IPS-11a (cell line): Measurements from ENCODE around the gene KCNK15.

Experiments used
- H3K4me3 ChIP-seq: one replicate; pipeline ENCODE4 v1.5.1; 2013; ENCODE audit warnings: low read depth, low read length, control low read depth

KCNK15 gene

GRCh38 chr20:44714701-44715498 is 30.8 kb upstream of the KCNK15 start, which contains the start of gene CCN5:
CCN5 (plus strand) TSS chr20:44715369; CDS start chr20:44715391, 22 bp downstream.
- no peak within 1 kb of the TSS for H3K4me3 ChIP-seq

- no peak overlapping the region for H3K4me3 ChIP-seq
Observed at GRCh38 chr20:44715499-44716308, 30.0 kb upstream of the KCNK15 start.

- no peak overlapping the region for H3K4me3 ChIP-seq
Observed at GRCh38 chr20:44716309-44717106, 29.2 kb upstream of the KCNK15 start.

- H3K4me3 ChIP-seq, result no peak overlapping the region
Observed at GRCh38 chr20:44717986-44718385, 27.7 kb upstream of the KCNK15 start.

GRCh38 chr20:44719841-44720240 is 25.8 kb upstream of the KCNK15 start:
- no peak overlapping the region for H3K4me3 ChIP-seq

- no peak overlapping the region for H3K4me3 ChIP-seq
Observed at GRCh38 chr20:44720621-44720996, 25.1 kb upstream of the KCNK15 start.

GRCh38 chr20:44720997-44721784 is 24.5 kb upstream of the KCNK15 start:
- H3K4me3 ChIP-seq, result no peak overlapping the region

- H3K4me3 ChIP-seq, result no peak overlapping the region
Observed at GRCh38 chr20:44721785-44722054, 23.9 kb upstream of the KCNK15 start.

- H3K4me3 ChIP-seq, result no peak overlapping the region
Observed at GRCh38 chr20:44722990-44723389, 22.7 kb upstream of the KCNK15 start.

- no peak overlapping the region for H3K4me3 ChIP-seq
Observed at GRCh38 chr20:44723391-44723790, 22.3 kb upstream of the KCNK15 start.

- H3K4me3 ChIP-seq, result no peak overlapping the region
Observed at GRCh38 chr20:44723798-44724362, 21.8 kb upstream of the KCNK15 start.

GRCh38 chr20:44724423-44725091 is 21.1 kb upstream of the KCNK15 start:
- H3K4me3 ChIP-seq, result no peak overlapping the region

GRCh38 chr20:44725837-44726236 is 19.8 kb upstream of the KCNK15 start:
- H3K4me3 ChIP-seq, result no peak overlapping the region

- H3K4me3 ChIP-seq, result no peak overlapping the region
Observed at GRCh38 chr20:44727039-44727438, 18.6 kb upstream of the KCNK15 start.

GRCh38 chr20:44727651-44728050 is 18.0 kb upstream of the KCNK15 start:
- no peak overlapping the region for H3K4me3 ChIP-seq

GRCh38 chr20:44728801-44729443 is 16.7 kb upstream of the KCNK15 start:
- H3K4me3 ChIP-seq, result no peak overlapping the region

GRCh38 chr20:44730441-44730840 is 15.2 kb upstream of the KCNK15 start:
- no peak overlapping the region for H3K4me3 ChIP-seq

- no peak overlapping the region for H3K4me3 ChIP-seq
Observed at GRCh38 chr20:44731657-44732056, 14.0 kb upstream of the KCNK15 start.

GRCh38 chr20:44732327-44732726 is 13.3 kb upstream of the KCNK15 start:
- H3K4me3 ChIP-seq, result no peak overlapping the region
